Osteoblast (primary cell): ENCODE data around the gene TEDDM1. TPM values are rescaled to one million over a fixed set of nuclear protein-coding genes. Genes with fewer than 3 reads are reported as not detected.

Experiments used
- DNase-seq: peaks from one replicate; pipeline ENCODE4 v3.0.0; 2011; ENCODE audit warnings: low spot score, mixed read lengths; ENCODE audit not compliant: insufficient read length; ENCODE audit errors: missing footprints
- H2AFZ ChIP-seq: 2 replicates; pipeline ENCODE4 v1.6.0; 2011; ENCODE audit warnings: mild to moderate bottlenecking, low read length
- H3K27ac ChIP-seq: 2 replicates; pipeline ENCODE4 v1.5.1; 2011; ENCODE audit warnings: mild to moderate bottlenecking, low read depth, low read length, moderate library complexity
- H3K27me3 ChIP-seq: 2 replicates; pipeline ENCODE4 v1.6.0; 2012; ENCODE audit warnings: mild to moderate bottlenecking, control low read depth, inconsistent platforms, low read length, moderate library complexity; ENCODE audit not compliant: insufficient read depth
- H3K36me3 ChIP-seq: 2 replicates; pipeline ENCODE4 v1.5.1; 2011; ENCODE audit warnings: mild to moderate bottlenecking, low read length, control low read depth, moderate library complexity; ENCODE audit not compliant: insufficient read depth
- H3K4me1 ChIP-seq: 2 replicates; pipeline ENCODE4 v1.5.1; 2011; ENCODE audit warnings: mild to moderate bottlenecking, low read length, control low read depth, moderate library complexity; ENCODE audit not compliant: insufficient read depth
- H3K4me2 ChIP-seq: 2 replicates; pipeline ENCODE4 v1.6.0; 2011; ENCODE audit warnings: mild to moderate bottlenecking, low read length; ENCODE audit not compliant: insufficient read depth
- H3K4me3 ChIP-seq: fragments of 200-600 bp; sonication (generic); 3 replicates; pipeline ENCODE4 v1.5.1; 2012; ENCODE audit warnings: mild to moderate bottlenecking, low read length, inconsistent platforms; ENCODE audit not compliant: insufficient read depth
- H3K79me2 ChIP-seq: 2 replicates; pipeline ENCODE4 v1.6.0; 2012; ENCODE audit warnings: mild to moderate bottlenecking, low read length, control low read depth, inconsistent platforms; ENCODE audit not compliant: insufficient read depth
- H3K9me3 ChIP-seq: 2 replicates; pipeline ENCODE4 v1.5.1; 2011; ENCODE audit warnings: low read depth, low read length, control low read depth
- H4K20me1 ChIP-seq: 2 replicates; pipeline ENCODE4 v1.6.0; 2012; ENCODE audit warnings: mild to moderate bottlenecking, low read length, control low read depth; ENCODE audit not compliant: insufficient read depth
- total RNA-seq: library from RNA; depleted of rRNA; stranded (reverse); fragments of >200 nt; gene quantifications from 2 replicates; pipeline ENCODE4 v1.2.3, GENCODE V29; 2012
- TF ChIP-seq, protein P1 (sequence below): IDR thresholded peaks from 2 replicates; pipeline ENCODE4 v1.5.1; 2011; ENCODE audit warnings: mild to moderate bottlenecking, low read depth, low read length, moderate library complexity; ENCODE audit errors: extremely low read depth

TEDDM1 gene
- total RNA-seq, 1 donor: not detected

DNA sequence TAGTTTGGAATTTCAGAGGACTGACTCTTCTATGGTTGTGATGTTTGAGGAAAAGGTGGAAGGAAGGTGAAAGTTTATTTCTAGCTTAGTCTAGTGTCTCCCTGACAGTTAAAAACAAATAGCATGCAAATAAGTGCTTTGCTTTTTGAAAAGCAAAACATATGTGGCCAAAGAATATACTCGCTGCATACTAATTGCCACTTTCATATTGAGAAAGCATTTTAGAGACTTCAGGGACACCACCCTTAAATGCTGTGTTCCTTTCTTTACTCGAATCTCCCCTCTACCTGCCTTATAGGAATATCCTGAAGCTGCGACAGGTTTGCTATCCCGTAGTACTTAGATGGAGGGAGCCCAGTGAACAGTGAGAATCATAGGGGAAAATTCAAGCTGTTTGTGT is 32.1 kb downstream of the TEDDM1 start:
- no peaks in the 10 kb centered on the region for H3K9me3 ChIP-seq
- no peak for DNase-seq

DNA sequence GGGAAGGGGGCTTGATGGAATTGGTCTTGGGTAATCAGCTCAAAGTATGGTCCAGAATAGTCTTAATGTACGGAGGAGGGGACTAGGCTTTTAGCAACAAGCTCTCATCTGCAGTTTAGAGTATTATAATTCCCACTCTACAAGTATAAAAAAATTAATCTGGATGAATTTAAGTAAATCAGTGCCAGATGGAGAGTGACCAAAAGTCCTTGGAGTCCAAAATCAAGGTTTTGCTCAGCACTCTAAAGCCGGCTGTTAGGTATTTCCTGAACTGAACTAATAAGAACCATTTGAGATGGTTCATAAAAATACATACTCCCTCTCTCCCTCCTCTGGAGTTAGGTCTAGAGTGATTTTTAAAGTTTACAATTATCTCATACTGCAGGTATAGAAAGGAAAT is 32.5 kb downstream of the TEDDM1 start:
- Histone ChIP-seq H3K27ac (no peak overlapping the region), H3K36me3 (no peaks in the 10 kb centered on the region), H3K4me3 (no peak overlapping the region), H3K4me1 (no peaks in the 10 kb centered on the region), H3K27me3 (peaks cover 3% of the 10 kb centered on the region), H3K9me3 (no peaks in the 10 kb centered on the region), H3K4me2 (no peak overlapping the region), H2AFZ (no peak overlapping the region), H4K20me1 (no peaks in the 10 kb centered on the region), H3K79me2 (no peaks in the 10 kb centered on the region)
- TF ChIP-seq, protein P1, sequence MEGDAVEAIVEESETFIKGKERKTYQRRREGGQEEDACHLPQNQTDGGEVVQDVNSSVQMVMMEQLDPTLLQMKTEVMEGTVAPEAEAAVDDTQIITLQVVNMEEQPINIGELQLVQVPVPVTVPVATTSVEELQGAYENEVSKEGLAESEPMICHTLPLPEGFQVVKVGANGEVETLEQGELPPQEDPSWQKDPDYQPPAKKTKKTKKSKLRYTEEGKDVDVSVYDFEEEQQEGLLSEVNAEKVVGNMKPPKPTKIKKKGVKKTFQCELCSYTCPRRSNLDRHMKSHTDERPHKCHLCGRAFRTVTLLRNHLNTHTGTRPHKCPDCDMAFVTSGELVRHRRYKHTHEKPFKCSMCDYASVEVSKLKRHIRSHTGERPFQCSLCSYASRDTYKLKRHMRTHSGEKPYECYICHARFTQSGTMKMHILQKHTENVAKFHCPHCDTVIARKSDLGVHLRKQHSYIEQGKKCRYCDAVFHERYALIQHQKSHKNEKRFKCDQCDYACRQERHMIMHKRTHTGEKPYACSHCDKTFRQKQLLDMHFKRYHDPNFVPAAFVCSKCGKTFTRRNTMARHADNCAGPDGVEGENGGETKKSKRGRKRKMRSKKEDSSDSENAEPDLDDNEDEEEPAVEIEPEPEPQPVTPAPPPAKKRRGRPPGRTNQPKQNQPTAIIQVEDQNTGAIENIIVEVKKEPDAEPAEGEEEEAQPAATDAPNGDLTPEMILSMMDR: no peak
- no peak for DNase-seq

More for the DNA sequence above, 32.1 kb downstream of the TEDDM1 start:
- Histone ChIP-seq H3K27me3 (peaks cover 3% of the 10 kb centered on the region), H4K20me1 (no peaks in the 10 kb centered on the region), H3K79me2 (no peaks in the 10 kb centered on the region), H3K4me2 (no peak overlapping the region), H3K27ac (no peak overlapping the region), H3K4me1 (no peaks in the 10 kb centered on the region), H3K36me3 (no peaks in the 10 kb centered on the region), H3K4me3 (no peak overlapping the region), H2AFZ (no peak overlapping the region)
- TF ChIP-seq, protein P1: no peak

DNA sequence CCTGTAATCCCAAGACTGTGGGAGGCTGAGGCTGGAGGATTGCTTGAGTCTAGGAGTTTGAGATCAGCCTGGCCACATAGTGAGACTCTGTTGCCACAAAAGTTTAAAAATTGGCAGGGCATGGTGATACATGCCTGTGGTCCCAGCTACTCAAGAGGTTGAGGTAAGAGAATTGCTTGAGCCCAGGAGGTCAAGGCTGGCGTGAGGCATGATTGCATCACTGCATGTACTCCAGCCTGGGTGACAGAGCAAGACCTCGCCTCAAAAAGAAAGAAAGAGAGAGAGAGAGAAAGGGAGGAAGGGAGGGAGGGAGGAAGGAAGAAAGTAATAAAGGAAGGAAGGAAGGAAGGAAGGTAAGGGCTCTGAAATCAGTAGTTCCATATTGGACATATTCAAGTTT is 33.9 kb downstream of the TEDDM1 start:
- H2AFZ ChIP-seq: no peak overlapping the region
- H3K36me3 ChIP-seq: no peaks in the 10 kb centered on the region
- H3K27ac ChIP-seq: no peak overlapping the region
- no peaks in the 10 kb centered on the region for H3K4me1 ChIP-seq
- no peak overlapping the region for H3K4me3 ChIP-seq
- no peaks in the 10 kb centered on the region for H4K20me1 ChIP-seq
- peaks cover 3% of the 10 kb centered on the region for H3K27me3 ChIP-seq
- H3K9me3 ChIP-seq: no peaks in the 10 kb centered on the region
- DNase-seq: no peak
- no peaks in the 10 kb centered on the region for H3K79me2 ChIP-seq
- TF ChIP-seq, protein P1: no peak
- H3K4me2 ChIP-seq: no peak overlapping the region

DNA sequence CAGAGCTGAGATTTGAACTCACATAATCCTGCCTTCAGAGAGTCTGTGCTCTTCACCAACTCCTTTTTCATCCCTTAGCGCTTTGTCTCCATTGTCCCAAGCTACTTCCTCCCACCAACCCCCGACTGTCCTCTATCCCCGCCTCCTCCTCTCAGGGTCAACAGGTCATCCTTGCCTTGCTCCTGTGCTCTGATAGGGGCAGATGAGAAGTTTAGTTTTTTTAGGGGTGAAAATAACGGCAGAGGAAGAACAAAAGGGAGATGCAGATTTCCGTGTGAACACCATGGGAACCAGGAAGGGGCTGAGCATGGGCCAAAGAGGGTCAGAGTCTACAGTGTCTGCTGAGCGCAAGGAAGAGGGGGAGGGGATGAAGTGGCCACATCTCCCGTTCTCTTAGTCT is 40.8 kb downstream of the TEDDM1 start:
- DNase-seq: no peak
- Histone ChIP-seq H3K4me3 (no peak overlapping the region), H3K79me2 (no peaks in the 10 kb centered on the region), H2AFZ (no peak overlapping the region), H3K27ac (no peak overlapping the region), H4K20me1 (no peaks in the 10 kb centered on the region), H3K4me1 (no peaks in the 10 kb centered on the region), H3K27me3 (no peaks in the 10 kb centered on the region), H3K4me2 (no peak overlapping the region), H3K36me3 (no peaks in the 10 kb centered on the region), H3K9me3 (no peaks in the 10 kb centered on the region)
- TF ChIP-seq, protein P1: no peak
